ENCODE measurements around the gene HAAO. TPM values are rescaled to one million over a fixed set of nuclear protein-coding genes. Genes with fewer than 3 reads are reported as not detected.

HAAO gene
- total RNA-seq, 1 donor from 2014 or later, result 1.1 TPM

DNA sequence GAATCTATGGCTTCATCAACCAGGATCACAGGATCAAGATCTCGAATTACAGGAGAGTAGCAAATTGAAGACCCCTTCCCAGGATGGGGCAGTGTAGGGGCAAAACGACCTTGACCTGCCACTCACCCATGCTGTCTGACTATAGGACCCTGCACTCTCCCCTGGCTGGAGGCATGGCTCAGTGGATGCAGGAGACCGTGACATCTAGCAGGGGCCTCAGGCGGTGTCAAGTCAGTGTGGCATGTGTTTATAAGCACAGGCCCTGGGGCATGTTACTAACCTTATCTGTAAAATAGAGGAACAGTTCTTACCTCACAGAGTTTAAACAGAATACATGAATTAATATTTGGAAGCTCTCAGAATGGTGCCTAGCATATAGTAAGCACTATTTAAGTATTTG, 3.5 kb downstream of the HAAO start:
- H4K20me1 ChIP-seq (ENCODE audit: insufficient read depth, low read length), result no peaks in the 10 kb centered on the region
- no peak for FAIRE-seq

DNA sequence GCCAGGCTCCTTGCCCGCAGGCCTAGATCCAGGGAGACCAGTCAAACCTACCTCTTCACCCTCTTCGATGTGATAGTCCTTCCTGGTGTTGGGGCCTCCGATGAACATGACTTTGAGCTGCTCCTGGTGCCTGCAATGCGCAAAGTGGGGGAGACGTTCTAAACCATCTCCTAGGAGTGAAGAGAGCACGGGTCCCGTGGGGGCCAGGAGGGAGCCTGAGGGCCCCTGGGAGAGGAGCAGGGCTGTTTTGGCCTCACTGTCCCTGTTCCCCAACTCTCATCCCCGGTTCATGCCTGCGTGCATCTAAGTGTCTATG, 3.9 kb downstream of the HAAO start:
- Histone ChIP-seq H3K36me3 (ENCODE audit: insufficient read depth, low read length) (no peaks in the 10 kb centered on the region), H3K4me3 (ENCODE audit: insufficient read depth, low read depth, low read length) (no peak overlapping the region), H3K9me3 (ENCODE audit: insufficient read depth, low read depth, low read length) (no peaks in the 10 kb centered on the region), H4K20me1 (ENCODE audit: insufficient read depth, low read length) (no peaks in the 10 kb centered on the region), H3K27me3 (ENCODE audit: insufficient read depth, low read length) (peaks cover 5% of the 10 kb centered on the region), H3K4me1 (ENCODE audit: insufficient read depth, low read length) (peaks cover 4% of the 10 kb centered on the region), H3K79me2 (ENCODE audit: insufficient read depth, low read length) (no peaks in the 10 kb centered on the region), H3K27ac (ENCODE audit: low read depth, low read length) (no peak overlapping the region), H3K4me2 (ENCODE audit: low read length) (no peak overlapping the region), H3K9ac (ENCODE audit: low read length) (no peak overlapping the region), H2AFZ (ENCODE audit: low read depth, low read length) (no peak overlapping the region)
- Mint-ChIP-seq H3K4me1 (ENCODE audit: low read depth, unreplicated experiment) (peaks cover 7% of the 10 kb centered on the region), H3K27ac (ENCODE audit: unreplicated experiment) (no peak overlapping the region), H3K4me3 (ENCODE audit: unreplicated experiment) (no peak overlapping the region), H3K36me3 (ENCODE audit: low read depth, unreplicated experiment) (peaks cover 7% of the 10 kb centered on the region), H3K27me3 (ENCODE audit: low read depth, unreplicated experiment) (peaks cover 32% of the 10 kb centered on the region), H3K9me3 (ENCODE audit: unreplicated experiment) (peaks cover 8% of the 10 kb centered on the region)
- DNase-seq (ENCODE audit: low read depth), result no peak
- FAIRE-seq, result no peak
- TF ChIP-seq CTCF (IDR thresholded peaks at IDR 0.05; ENCODE audit: insufficient read depth, low read depth, low read length) (no peak), EZH2 (IDR thresholded peaks at IDR 0.05; ENCODE audit: insufficient read depth, low read length) (no peak)

More for the DNA sequence above, 3.5 kb downstream of the HAAO start:
- H3K4me1 ChIP-seq (ENCODE audit: insufficient read depth, low read length), result peaks cover 4% of the 10 kb centered on the region
- Mint-ChIP-seq H3K4me1 (ENCODE audit: low read depth, unreplicated experiment) (peaks cover 11% of the 10 kb centered on the region), H3K9me3 (ENCODE audit: unreplicated experiment) (peaks cover 8% of the 10 kb centered on the region), H3K27ac (ENCODE audit: unreplicated experiment) (no peak overlapping the region), H3K27me3 (ENCODE audit: low read depth, unreplicated experiment) (peaks cover 32% of the 10 kb centered on the region), H3K36me3 (ENCODE audit: low read depth, unreplicated experiment) (peaks cover 7% of the 10 kb centered on the region), H3K4me3 (ENCODE audit: unreplicated experiment) (no peak overlapping the region)
- H3K4me3 ChIP-seq (ENCODE audit: insufficient read depth, low read depth, low read length), result no peak overlapping the region
- no peaks in the 10 kb centered on the region for H3K79me2 ChIP-seq (ENCODE audit: insufficient read depth, low read length)
- H3K27ac ChIP-seq (ENCODE audit: low read depth, low read length), result no peak overlapping the region
- no peaks in the 10 kb centered on the region for H3K9me3 ChIP-seq (ENCODE audit: insufficient read depth, low read depth, low read length)
- peaks cover 6% of the 10 kb centered on the region for H3K27me3 ChIP-seq (ENCODE audit: insufficient read depth, low read length)
- no peak overlapping the region for H2AFZ ChIP-seq (ENCODE audit: low read depth, low read length)
- no peak overlapping the region for H3K4me2 ChIP-seq (ENCODE audit: low read length)
- no peak overlapping the region for H3K9ac ChIP-seq (ENCODE audit: low read length)
- TF ChIP-seq EZH2 (IDR thresholded peaks at IDR 0.05; ENCODE audit: insufficient read depth, low read length) (no peak), CTCF (IDR thresholded peaks at IDR 0.05; ENCODE audit: insufficient read depth, low read depth, low read length) (no peak)
- DNase-seq (ENCODE audit: low read depth), result no peak
- no peaks in the 10 kb centered on the region for H3K36me3 ChIP-seq (ENCODE audit: insufficient read depth, low read length)

GRCh38 chr2:42787788-42788477, 4.5 kb downstream of the HAAO start:
- H3K36me3 Mint-ChIP-seq (ENCODE audit: low read depth, unreplicated experiment), result peaks cover 7% of the 10 kb centered on the region

More at GRCh38 chr2:42787788-42788477, 4.5 kb downstream of the HAAO start:
- H3K4me3 ChIP-seq (ENCODE audit: insufficient read depth, low read depth, low read length), result no peak overlapping the region
- DNase-seq (ENCODE audit: low read depth), result no peak
- no peak for FAIRE-seq
- no peaks in the 10 kb centered on the region for H3K79me2 ChIP-seq (ENCODE audit: insufficient read depth, low read length)
- no peaks in the 10 kb centered on the region for H3K9me3 ChIP-seq (ENCODE audit: insufficient read depth, low read depth, low read length)
- no peak overlapping the region for H3K4me2 ChIP-seq (ENCODE audit: low read length)
- Mint-ChIP-seq H3K27ac (ENCODE audit: unreplicated experiment) (no peak overlapping the region), H3K4me1 (ENCODE audit: low read depth, unreplicated experiment) (peaks cover 6% of the 10 kb centered on the region), H3K9me3 (ENCODE audit: unreplicated experiment) (peaks cover 8% of the 10 kb centered on the region), H3K4me3 (ENCODE audit: unreplicated experiment) (no peak overlapping the region), H3K27me3 (ENCODE audit: low read depth, unreplicated experiment) (peaks cover 31% of the 10 kb centered on the region)
- TF ChIP-seq CTCF (IDR thresholded peaks at IDR 0.05; ENCODE audit: insufficient read depth, low read depth, low read length) (no peak), EZH2 (IDR thresholded peaks at IDR 0.05; ENCODE audit: insufficient read depth, low read length) (no peak)
- H3K27ac ChIP-seq (ENCODE audit: low read depth, low read length), result no peak overlapping the region
- H4K20me1 ChIP-seq (ENCODE audit: insufficient read depth, low read length), result no peaks in the 10 kb centered on the region
- peaks cover 5% of the 10 kb centered on the region for H3K27me3 ChIP-seq (ENCODE audit: insufficient read depth, low read length)
- H2AFZ ChIP-seq (ENCODE audit: low read depth, low read length), result no peak overlapping the region
- H3K36me3 ChIP-seq (ENCODE audit: insufficient read depth, low read length), result no peaks in the 10 kb centered on the region
- H3K9ac ChIP-seq (ENCODE audit: low read length), result no peak overlapping the region
- H3K4me1 ChIP-seq (ENCODE audit: insufficient read depth, low read length), result peaks cover 4% of the 10 kb centered on the region
